SH-SY5Y (cell line): Measurements from ENCODE around the gene MOB2.

Experiments used
- GATA2 ChIP-seq: IDR thresholded peaks from 2 replicates; pipeline ENCODE4 v1.6.1; 2011; ENCODE audit warnings: mild to moderate bottlenecking, low read depth, low read length
- GATA3 ChIP-seq: IDR thresholded peaks from 2 replicates; pipeline ENCODE4 v1.6.1; 2011; ENCODE audit warnings: low read depth, mild to moderate bottlenecking, low read length, moderate library complexity

MOB2 gene

GRCh38 chr11:1435820-1436467, 50.6 kb downstream of the MOB2 start:
- TF ChIP-seq GATA2 (no peak), GATA3 (no peak)

GRCh38 chr11:1433977-1434640, 52.5 kb downstream of the MOB2 start:
- TF ChIP-seq GATA2 = no peak
- TF ChIP-seq GATA3 = no peak

- TF ChIP-seq GATA3 (no peak), GATA2 (no peak)
Measured at GRCh38 chr11:1433568-1433967, 53.0 kb downstream of the MOB2 start.

DNA sequence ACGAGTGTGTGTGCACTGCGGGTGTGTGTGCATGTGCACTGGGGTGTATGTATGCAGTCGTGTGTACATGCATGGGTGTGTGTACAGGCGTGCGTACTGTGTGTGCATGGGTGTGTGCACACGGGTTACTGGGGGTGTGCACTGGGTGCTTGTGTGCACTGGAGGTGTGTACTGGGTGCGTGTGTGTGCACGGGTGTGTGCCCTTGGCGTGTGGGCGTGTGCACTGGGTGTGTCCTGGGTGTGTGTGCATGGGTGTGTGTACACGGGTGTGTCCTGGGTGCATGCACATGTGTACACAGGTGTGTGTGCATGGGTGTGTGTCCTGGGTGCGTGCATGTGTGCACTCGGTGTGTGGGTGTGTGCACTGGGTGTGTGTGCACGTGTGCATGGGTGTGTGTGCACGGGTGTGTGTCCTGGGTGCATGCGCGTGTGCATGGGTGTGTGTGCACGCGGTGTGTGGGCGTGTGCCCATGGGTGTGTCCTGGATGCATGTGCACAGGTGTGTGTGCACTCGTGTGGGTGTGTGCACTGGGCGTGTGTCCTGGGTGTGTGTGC, 57.7 kb downstream of the MOB2 start:
- no peak for TF ChIP-seq GATA3
- TF ChIP-seq GATA2 = no peak

DNA sequence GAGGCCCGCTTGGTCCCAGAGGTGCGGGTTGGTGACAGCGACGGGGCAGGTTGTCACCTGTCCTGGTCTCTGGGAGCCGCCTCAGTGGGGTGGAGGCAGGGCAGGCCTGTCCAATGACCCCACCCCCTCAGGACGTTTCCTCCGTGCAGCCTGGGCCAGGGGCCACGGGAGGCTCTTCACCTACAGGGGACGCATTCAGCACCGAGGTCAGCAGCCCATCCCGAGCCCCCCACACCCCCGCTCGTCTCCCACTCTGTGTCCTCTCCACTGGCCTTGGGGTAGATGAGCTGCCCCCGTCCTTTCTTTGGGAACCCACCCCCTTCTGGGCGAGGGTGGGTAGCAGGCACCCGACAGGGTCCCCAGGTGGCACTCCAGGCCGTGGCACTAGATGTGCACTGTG, 61.1 kb downstream of the MOB2 start:
- no peak for TF ChIP-seq GATA3
- no peak for TF ChIP-seq GATA2

DNA sequence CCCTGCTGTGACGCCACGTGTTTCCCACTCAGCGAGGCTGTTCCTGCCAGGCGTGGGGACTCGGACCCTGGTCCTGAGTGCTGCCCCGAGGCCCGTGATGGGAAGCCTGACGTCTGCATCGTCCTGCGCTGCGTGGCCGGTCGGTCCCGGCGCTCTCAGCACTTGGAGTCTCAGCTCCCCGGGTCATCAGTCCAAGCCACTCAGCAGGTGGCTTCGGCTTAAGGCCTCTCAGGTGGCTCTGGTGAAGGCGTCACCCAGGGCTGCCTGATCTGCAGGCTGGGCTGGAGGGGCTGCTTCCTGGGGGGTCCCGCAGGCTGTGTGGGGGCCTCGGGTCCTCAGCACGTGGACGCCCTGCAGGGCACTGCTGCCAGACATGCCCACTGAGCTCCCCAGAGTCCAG, 61.6 kb downstream of the MOB2 start:
- TF ChIP-seq GATA3 (no peak), GATA2 (no peak)

- TF ChIP-seq GATA3 = no peak
- TF ChIP-seq GATA2 = no peak
Measured at GRCh38 chr11:1422981-1423380, 63.6 kb downstream of the MOB2 start.

GRCh38 chr11:1422481-1422880, 64.1 kb downstream of the MOB2 start:
- TF ChIP-seq GATA2 (no peak), GATA3 (no peak)

DNA sequence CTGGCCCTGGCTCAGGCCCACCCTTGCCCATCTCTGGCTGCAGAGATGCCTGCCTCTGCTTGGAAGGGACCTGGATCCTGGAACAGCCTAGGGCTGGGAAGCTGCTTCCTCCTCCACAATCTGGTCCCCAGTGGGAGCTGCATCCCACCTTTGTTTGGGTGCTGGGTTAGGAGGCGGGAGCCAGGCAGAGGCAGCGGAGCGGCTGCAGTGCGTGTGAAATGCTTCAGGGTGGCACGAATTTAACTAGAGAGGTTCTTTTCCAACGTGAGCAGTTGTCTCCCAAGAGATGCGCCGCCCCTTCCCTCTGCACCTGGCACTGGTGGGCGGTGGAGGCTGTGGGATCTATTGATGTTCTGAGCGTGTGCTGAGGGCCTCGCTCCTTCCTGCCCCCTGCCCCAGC, 65.3 kb downstream of the MOB2 start:
- TF ChIP-seq GATA3 = no peak
- TF ChIP-seq GATA2 = no peak

GRCh38 chr11:1419811-1420210, 66.8 kb downstream of the MOB2 start:
- TF ChIP-seq GATA2 = no peak
- TF ChIP-seq GATA3 = no peak
